ENCODE measurements around the gene NAALADL2.

GRCh38 chr3:175015056-175015635 lies 156.0 kb downstream of the NAALADL2 start:
- TF ChIP-seq CTCF (conservative IDR thresholded peaks at IDR 0.05; ENCODE audit: low read depth, low read length) (no peak), EZH2 (IDR thresholded peaks at IDR 0.05; ENCODE audit: low read length, unreplicated experiment) (no peak), EZH2phosphoT487 (IDR thresholded peaks at IDR 0.05; ENCODE audit: borderline replicate concordance, low read length) (no peak)
